NCI-H2171 (cell line): ENCODE data around the gene ASXL1.

Experiments used
- DNase-seq: peaks from one replicate; lab custom pipeline; 2025; lab: John Stamatoyannopoulos, UW

Gene ASXL1

DNA sequence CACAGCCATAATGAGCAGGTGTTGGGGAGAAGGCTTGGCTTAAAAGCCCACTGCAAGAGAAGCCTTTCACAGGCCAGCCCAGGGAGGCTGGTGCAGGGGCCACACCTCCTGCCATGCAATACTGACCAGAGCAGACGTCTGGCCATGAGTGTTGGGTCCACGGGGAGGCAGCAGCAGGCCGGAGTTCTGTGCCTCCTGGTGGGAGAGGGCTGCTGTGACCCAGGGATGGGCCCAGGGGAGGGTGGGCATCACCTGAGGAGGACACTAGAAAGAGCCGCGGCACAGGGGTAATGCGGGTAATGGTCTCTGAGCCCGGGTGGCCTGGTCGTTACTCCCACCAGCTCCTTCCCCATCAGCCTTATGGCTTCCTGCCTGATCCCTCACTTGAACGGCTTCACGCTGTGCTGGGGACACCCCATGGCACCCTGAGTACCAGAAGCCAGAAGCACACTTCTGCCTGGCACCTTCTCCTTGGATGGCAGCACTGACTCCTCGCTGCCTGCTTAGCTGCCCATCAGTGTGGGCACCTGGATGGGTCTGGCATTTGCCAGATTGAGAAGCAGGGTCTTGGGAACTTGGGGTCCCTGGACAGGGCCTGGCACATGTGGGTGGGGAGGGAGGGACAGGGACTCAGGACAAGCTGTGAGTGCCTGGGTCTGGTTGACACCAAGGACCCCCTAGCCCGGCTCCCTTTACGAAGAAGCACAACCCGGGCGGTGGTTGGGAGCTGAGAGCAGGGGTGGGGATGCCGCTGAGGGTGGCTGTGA is 108.8 kb downstream of the ASXL1 start:
- DNase-seq, result no peak

DNA sequence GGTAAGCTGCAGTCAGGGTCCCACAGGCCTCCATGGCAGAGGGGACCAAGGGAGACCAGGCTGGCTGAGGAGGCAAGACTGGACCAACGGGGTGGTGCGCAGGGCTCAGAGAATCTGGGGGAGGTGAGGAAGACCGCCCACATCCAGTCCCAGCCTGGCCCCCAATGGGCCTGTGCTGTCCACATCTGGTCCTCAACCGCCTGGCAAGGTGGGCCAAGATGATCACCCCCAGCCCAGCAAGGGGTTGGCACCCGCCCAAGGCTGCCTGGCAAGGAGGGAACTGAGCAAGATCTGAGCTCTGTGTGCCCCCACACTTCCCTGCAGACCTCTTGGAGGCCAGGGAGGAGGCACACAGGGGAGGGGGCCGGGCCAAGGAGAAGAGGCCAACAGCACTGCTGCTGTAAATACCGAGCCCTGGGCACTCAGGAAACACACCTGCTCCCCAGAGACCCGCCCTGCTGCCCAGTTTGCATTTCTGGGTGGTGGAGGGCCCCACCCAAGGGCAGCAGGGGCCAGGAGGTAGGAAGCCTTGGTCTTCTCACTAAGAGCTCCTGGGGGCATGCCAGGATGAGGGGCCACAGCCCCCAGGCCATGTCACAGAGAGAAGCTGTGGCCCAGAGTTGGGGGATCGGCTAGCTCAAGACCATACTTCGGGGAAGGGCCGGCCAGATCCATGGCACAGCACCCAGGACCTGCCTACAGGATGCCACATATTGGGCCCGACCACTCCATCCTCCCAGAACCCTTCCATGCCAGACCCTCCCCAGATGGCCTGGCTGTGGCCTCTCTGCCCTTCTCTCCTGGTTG is 109.6 kb downstream of the ASXL1 start:
- no peak for DNase-seq

DNA sequence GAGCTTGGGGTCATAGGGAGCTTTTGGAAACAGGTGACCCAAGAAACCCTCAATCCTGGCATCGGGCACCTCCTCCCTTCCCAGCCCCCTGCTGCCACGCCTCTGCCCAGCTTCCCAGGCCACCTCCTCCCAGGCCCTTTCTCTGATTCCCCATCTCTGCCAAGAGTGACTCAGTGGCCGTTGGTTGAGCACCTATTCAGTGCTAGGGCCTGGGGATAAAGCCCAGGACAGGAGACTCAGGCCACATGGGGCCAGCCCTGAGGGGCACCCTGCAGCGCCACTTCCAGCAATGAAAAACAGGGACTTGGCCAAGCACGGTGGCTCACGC is 110.1 kb downstream of the ASXL1 start:
- no peak for DNase-seq

DNA sequence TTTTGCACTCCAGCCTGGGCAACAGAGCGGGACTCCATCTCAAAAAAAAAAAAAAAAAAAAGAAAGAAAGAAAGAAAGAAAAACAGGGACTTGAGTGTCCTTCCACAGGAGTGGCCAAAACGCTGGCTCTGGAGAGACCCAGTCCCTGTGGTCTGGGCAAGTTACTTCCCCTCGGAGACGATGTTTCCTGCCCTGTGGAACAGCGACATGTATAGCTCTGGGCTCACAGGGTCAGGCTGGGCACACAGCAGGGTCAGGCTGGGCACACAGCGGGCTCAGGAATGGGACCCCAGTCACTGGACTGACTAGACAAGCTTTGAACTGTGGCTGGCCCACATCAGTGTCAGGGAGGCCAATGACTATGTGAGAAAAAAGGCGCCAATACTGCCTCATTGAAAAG is 110.7 kb downstream of the ASXL1 start:
- no peak for DNase-seq

DNA sequence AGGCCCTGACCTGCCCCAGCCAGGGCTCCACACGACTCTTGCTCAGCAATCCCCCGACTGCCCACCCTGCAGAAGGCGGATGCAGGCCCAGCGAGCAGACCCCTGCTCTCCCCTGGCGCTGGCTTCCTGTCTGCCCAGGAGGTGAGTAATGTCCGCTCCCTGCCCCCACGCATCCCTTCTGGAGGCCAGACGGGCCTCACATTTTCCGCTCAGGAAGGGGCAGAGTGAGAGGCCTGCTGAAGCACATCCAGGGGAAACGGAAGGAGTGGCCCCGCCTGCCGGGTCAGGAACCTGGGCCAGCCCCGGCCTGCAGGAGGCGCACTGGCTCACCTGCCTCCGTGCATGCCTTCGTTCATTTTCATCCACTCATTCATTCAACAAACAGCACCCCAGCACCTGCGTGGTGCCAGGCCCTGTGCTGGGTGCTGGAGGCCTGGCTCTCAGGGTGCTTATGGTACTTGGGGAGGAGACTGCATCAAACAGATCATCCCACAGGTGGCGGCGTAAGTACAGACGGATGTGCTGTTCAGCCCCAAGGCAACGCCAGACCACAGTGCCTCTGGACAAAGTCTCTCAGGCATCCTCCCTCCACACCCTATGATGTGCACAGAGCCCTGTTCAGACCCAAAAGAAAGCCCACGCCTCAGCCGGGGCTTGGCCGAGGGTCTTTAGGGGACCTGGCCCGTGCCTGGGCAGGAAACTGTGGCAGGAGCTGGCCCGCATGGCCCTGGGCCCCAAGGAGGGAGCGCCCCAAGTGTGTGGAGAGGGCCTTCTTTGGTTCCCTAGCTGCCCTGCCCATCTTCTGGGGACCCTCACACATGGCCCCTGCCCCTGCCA is 112.1 kb downstream of the ASXL1 start:
- no peak for DNase-seq

DNA sequence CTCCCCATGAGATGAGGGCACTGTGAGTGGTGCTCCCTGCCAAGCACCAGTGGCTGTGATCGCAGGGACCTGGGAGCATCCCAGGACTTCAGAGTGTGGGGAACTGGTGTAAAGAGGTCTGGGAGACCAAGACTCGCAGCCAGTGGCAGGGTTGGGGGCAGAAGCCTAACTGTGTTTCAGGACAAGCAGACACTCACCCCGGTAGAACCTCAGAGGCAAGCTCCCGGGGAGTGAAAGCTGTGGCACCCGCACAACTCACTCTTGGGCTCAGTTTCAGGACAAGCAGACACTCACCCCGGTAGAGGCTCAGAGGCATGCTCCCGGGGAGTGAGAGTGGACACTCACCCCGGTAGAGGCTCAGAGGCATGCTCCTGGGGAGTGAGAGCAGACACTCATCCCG is 112.8 kb downstream of the ASXL1 start:
- DNase-seq, result no peak

DNA sequence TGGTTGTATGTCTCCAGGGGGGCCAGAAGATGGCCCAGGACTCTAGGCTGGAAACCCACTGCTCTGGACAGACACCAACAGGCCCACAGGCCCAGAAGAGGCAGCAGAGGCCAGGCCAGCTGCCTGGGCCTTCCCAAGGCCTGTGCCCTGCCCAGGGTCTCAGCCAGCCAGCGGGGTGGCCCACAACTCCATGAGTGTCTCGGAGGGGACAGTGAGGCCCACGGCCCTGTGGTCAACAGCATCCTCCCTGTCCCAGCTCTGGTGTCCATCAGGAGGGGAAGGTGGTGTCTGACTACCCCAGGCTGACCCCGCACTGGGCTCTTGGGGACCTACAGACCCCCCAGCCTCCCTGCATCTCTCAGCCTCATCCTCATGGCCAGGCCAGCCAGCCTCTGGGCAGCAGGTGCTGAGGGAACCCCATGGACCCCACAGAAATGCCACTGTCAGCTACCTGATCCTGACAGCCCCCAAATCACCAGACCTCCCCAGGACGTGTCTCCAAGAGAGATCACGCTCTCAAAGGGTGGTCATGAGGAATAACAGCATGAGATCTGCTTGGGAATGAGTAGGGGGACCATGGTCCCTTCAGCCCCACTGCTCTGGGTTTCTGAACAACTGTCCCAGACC is 114.6 kb downstream of the ASXL1 start:
- DNase-seq, result no peak

DNA sequence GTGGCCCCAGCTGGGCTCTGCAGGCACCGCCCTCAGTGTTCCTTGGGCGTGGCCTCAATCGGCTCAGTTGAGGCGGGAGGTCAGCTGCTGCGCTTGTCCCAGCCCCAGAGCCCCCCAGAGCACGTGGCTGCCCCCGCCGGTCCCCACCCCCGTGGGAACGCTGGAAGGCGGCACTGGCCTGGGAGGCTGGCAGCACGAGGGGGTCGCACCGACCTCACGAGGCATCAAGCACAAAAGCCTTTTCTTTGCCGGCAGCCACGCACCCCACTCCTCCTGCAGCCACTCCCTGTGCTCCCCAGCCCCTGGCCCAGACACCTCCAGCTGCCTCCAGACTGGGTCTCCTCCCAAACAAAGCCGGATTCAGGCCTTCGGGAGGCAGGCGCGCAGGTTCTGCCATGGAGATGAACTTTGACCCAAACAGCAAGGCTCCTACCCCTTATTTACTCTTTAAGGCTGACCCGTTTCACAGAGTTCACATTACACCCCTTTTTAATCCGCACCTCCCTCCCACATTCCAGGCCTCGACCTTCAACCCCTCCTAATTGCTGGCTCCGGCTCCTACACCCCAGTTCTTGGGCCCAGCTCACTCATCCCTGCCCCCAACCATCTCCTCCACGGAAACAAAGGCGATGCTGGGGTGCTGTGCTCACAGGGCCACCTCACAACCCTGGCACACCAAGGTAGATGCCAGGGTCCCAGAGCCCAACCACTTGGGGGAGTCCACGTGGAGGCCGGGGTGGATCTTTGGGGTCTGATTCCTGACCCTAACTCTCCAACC is 115.3 kb downstream of the ASXL1 start:
- no peak for DNase-seq

DNA sequence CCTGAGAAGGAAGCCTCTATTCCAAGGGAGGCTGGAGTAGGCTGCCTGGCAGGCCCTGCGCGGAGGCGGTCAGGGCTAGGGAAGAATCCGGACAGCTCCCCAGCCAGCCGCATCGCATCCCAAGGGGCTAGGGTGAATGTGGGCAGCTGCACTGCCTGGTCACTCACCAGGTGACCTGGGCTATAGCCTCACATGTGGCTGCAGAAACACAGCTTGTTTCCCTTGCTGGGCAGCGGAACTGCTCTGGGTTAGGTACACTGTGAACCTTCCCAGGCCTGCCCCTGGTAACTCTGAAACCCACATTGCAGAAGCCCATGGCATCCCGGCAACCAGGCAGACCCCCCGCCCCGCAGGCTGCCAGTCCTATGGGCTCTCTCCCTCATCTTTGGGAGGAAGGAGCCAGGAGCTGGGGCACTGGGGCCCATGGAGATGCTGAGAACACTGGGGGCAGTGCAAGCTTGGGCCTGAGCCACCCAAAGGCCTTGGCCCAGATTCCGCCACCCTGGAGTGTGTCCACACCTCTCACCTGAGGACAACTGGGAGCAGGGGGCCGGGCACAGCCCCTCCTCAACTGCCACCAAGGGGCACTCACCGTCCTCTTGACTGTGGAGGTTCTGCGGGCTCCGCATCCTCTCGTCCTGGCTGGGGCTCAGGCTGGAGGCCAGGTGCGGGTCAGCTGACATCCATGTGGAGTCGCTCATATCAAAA is 116.0 kb downstream of the ASXL1 start:
- no peak for DNase-seq

DNA sequence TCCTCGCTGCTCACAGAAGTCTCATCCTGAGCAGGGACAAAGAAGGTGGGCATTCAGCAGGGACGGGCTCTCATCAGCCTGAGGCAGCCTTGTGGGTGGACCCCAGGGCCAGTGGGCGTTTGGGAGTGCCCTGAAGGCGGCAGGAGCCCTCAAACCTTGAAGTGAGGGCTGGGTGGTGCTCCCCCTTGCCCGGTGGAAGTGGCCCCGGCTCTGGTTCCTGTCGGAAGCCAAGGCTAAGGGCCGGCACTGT is 116.5 kb downstream of the ASXL1 start:
- no peak for DNase-seq

DNA sequence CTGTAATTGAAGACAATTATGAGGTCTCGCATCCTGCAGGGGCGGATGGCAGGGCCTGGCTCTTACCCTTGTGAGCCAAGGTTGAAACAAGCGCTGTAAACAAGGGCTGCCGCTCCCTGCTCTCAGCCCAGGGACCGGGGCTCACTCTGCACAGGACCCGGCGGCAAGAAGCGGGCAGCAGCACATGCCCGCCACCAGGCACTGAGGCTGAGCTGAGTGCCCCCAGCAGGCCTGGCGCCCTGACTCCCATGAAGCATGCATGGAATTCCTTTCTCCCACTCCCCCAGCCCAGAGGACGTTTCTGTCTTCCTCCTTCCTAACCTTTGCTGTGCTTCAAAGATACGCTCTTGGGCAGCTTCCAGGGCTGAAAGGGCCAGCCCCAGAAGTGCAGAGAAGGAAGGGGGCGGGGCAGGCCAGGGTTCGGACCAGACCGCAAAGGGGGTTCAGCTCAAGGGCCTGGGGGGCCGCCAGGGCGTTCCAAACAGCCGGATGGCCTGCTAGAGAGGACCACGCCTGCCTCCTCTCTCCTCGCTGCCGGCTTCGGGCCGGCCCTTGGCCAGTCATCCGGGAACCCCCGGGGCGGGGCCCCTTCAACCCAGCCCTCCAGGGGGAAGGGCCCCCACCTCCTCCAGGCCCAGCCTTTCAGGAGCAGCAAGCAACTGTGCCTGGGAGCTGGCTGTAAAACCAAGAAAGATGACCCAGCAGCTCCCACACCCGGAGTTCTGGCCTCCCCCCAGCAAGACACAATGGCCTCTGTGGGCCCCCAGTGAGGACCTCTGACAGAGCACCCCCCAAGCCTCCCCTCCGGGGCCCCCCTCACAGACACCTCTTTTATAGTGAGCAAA is 117.1 kb downstream of the ASXL1 start:
- no peak for DNase-seq

DNA sequence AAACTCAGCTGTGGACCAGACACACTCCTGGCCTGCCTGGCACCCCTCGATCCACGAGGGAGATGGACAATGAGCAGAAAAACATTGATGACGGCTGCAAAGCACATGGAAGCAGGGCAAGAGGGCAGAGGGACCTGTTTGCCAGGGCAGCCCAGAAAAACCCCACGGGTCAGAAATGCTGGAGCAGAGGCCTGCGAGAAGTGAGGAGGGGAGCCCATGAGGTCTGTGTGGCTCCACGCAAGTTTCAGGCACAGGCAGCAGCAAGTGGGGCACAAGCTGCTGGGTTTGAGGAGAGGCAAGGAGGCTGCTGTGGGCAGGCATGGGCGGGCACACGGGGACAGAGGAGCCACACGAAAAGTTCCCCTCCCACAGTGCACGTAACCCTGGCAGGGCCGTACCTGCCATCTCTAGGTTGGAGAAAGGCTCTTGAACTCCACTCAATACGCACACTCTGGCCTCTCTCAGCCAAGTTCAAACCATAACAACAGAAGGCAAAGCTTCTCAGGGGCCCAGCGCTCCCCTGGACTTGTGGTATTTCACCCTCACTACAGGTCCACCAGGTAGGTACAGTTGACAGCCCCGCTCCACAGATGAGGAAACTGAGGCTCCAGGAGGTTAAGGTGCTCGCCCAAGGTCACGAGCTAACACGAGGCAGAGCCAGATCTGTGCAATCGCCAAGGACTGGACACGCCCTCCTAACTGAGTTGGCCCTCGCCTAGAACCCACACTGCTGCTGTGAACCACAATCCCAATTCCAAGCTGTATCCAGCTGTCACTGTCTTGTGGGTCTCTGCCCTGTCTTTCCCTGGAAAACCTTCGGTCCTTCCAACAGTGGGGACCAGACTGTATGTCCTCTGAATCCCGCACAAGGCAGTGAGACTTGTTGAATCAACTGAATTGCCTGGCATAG is 118.8 kb downstream of the ASXL1 start:
- no peak for DNase-seq

DNA sequence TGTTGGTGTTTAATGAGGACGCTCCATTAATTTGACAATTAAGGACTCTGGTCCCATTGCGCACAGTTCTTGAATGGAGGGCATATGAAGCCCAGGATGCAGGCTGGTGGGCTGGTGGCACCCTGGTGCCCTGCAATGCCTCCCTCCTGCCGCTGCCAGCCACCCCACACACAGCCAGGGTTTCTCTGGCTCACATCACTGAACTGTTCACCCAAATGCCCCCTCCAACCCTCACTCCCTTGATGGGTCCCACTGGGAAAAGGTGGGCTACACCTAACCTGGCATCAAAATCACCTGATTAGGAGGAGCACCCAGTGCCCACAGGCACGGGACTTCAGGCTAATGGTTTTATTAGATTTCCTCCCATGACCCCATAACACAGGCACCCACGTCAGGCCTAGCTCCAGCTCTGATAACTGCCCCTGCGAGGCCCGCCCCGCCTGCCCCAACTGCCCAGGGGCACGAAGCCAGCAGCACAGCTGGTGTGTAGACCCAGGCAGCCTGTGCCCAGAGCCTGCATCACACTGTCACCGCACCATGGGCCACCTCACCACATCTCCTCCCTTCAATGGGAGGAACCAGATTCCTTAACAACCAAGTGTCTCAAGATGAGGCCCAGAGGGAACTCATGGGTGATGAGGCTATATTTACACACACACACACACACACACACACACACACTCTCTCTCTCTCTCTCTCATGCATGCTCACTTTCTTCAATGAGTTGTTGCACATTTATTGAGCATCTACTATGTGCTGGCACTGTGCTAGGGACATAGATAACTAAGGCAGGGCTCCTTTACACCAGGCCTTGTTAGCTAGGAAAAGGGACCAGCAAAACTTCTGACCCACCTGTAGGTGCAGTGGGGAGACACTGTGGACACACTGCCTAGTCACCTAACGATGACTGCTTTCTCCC is 119.7 kb downstream of the ASXL1 start:
- DNase-seq, result no peak

DNA sequence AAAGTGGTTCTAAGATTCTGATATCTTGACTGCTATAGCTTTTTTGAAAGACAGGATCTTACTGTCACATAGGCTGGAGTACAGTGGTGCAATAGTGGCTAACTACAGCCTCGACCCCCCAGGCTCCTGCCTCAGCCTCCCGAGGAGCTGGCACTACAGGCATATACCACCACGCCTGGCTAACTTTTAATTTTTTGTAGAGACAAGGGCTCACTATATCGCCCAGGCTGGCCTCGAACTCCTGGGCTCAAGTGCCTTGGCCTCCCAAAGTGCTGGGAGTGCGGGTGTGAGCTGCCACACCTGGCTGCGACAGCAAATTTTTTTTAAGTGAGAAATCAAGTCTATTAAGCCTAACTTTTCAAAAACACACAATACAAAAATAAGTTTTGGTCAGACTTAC is 120.4 kb downstream of the ASXL1 start:
- no peak for DNase-seq

DNA sequence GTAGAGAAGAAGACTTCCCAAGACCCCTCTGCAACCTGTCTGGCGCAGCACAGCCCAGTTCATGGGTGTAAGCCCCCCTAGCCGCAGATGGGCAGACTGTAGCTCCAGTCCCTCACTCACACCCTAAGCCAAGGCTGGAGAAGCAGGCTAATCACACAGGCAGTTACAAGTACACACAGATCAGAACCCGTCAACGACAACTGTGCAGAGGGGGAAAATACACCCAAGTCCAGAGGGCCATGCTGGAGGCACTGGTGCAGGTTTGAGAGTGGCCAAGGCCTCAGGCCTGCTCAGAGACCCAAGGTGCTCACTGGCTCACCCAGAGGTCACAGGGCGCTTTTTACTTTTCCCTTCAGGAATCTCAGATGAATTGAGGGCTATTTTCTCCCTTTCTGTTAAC is 120.9 kb downstream of the ASXL1 start:
- no peak for DNase-seq

DNA sequence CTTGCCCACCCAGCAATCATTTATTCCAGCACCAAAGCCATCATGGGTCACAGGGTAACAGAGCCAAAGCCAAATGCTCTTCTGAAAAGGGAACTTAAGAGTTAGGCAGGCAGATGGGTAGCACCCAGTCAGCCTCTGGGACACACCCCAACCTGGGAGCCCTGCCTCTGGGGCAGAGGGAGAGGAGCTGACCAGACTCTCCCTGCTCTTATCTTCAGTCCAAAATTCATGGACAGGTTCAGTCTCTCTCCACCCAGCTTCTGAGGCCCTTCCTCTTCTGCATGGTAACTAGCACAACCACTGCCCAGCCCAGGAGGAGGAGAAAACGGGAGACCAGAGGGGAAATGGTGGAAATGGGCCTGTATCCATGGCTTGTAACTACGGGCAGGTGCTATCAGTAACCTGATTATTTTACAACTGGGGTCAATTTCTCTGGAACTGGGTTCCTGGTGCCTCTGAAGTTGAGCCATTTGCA is 121.6 kb downstream of the ASXL1 start:
- DNase-seq, result no peak

DNA sequence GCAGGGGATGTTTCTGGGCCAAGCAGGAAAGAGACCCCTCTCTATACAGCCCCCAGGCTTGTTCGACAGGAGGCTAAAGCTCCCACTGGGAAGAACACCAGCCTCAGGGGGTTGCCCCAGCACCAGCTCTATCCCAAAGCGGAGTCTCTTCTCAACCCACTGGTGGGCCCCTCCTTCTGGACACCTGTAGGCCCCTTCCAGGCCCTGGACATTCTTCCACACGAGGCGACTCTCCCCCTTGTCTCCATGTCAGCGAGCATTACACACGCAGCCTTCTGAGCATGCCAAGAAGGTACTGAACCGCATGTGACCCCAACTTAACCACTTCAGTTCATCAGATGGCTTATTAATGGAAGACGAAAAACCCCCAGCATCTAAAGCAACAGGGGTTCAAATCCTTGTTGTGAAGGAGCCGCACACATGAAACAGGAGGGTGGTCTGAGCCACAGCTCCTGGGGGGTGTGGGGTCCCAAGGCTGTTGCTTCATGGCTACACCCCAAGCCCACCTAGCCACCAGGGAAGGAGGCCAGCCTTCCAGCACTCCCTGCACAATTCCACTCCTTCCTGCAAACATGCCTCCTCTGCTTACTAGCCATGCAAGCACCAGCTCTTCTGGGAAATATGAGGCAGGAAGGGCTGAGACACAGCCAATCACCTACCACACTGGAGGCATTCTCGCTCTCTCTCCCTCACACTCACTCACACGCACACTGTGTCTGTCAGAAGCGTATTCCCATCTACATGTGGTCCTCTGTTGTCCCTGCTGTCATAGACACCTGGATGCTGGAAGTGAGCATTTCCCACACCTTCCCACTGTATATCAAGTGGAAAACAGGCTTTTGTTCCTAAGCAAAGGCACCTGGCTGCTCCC is 122.5 kb downstream of the ASXL1 start:
- DNase-seq, result no peak
